WTC11 (cell line): ENCODE measurements around the gene ANO4.

Experiments
- IRF2 ChIP-seq: sonication (generic); formaldehyde crosslinking; IDR thresholded peaks from 2 replicates; pipeline ENCODE4 v1.8.0; 2022; ENCODE audit warnings: low read depth, missing genetic modification reagents, borderline replicate concordance
- RELA ChIP-seq: sonication (generic); formaldehyde crosslinking; IDR thresholded peaks from 2 replicates; pipeline ENCODE4 v1.8.1; 2022; ENCODE audit warnings: missing genetic modification reagents, mild to moderate bottlenecking, borderline replicate concordance
- SMAD4 ChIP-seq: sonication (generic); formaldehyde crosslinking; IDR thresholded peaks from 2 replicates; pipeline ENCODE4 v1.8.0; 2022; ENCODE audit warnings: mild to moderate bottlenecking, missing genetic modification reagents
- TF ChIP-seq, protein P1 (sequence below): fragments of 200-600 bp; IDR thresholded peaks from 2 replicates; pipeline ENCODE4 v1.8.0; 2022; ENCODE audit warnings: antibody characterized with exemption

DNA sequence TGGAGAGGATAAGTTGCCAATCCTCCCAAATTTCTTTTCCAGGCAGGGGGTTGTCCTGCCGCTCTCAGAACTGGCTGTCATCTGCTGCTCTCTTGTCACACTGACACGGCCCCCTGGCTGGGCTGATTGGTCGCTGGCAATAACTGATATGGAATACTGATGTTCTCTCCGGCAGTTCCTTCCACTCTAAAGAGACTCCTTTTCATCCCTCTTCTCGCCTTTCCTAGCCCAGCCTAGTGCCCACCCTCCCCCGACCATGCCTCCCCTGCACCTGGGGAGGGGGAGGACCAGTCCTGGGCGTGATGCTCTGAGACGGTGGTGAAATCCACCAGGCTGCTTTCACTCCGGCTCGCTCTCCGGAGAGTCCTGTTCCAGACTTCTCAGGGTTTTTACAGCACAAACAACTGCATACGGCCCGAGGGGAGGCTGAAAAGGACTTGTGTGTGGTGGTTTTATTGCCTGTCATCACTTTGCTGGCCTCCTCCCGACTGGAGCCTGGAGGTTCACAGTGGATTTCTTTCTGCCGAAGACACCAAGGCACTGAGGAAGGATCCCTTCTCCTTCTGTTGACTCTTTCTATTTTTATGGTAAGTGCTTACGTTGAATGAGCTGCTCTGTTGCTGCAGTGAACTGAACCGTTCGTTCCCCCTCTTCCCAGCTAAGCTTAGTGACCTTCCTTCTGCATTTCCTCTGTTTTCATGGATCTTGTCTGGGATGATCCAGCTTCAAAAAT, at the start of gene ANO4:
- TF ChIP-seq, protein P1, sequence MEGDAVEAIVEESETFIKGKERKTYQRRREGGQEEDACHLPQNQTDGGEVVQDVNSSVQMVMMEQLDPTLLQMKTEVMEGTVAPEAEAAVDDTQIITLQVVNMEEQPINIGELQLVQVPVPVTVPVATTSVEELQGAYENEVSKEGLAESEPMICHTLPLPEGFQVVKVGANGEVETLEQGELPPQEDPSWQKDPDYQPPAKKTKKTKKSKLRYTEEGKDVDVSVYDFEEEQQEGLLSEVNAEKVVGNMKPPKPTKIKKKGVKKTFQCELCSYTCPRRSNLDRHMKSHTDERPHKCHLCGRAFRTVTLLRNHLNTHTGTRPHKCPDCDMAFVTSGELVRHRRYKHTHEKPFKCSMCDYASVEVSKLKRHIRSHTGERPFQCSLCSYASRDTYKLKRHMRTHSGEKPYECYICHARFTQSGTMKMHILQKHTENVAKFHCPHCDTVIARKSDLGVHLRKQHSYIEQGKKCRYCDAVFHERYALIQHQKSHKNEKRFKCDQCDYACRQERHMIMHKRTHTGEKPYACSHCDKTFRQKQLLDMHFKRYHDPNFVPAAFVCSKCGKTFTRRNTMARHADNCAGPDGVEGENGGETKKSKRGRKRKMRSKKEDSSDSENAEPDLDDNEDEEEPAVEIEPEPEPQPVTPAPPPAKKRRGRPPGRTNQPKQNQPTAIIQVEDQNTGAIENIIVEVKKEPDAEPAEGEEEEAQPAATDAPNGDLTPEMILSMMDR, result no peak
- TF ChIP-seq IRF2 (CRISPR knock-in tag) (no peak), SMAD4 (CRISPR knock-in tag) (no peak), RELA (no peak)
